Glomerular endothelial cell (primary cell): Measurements from ENCODE around the gene PTP4A2. TPM values are rescaled to one million over a fixed set of nuclear protein-coding genes. Genes with fewer than 3 reads are reported as not detected.
"Not testable (repeated sequence)": the region's sequence is repeated elsewhere in the genome, so short reads cannot be mapped to it uniquely, and the experiment has no call there.

ENCODE experiments used
- DNase-seq: peaks from one replicate; pipeline ENCODE4 v3.0.0-alpha.2; 2011; ENCODE audit warnings: low read depth, low spot score; ENCODE audit errors: extremely low read depth
- total RNA-seq: library from RNA; depleted of rRNA; stranded (reverse); fragments of >200 nt; gene quantifications from 2 replicates; pipeline ENCODE4 v1.2.3, GENCODE V29; 2015

The PTP4A2 gene
- total RNA-seq, 1 donor from 2014 or later, result 141 TPM

DNA sequence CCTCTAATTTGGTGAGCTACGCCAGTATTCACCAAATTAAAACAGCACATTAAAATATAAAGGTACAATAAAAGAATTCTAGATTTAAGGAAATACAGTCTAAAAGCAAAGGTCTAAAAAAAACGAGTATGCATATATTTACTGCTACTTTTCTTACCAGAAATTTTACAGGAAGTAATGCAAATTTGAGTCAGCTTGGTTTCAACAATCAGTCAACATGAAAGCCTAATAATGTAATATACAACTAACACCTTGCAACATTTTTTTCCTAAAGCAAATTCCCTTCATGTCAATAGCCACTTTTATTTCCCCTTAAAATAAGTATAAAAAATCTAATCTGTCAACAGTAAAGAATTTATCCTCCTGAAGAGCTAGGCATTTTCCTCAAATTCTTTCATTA lies 11.9 kb downstream of the PTP4A2 start:
- no peak for DNase-seq

GRCh38 chr1:31925824-31926223 lies 12.3 kb downstream of the PTP4A2 start:
- not testable (repeated sequence) for DNase-seq

DNA sequence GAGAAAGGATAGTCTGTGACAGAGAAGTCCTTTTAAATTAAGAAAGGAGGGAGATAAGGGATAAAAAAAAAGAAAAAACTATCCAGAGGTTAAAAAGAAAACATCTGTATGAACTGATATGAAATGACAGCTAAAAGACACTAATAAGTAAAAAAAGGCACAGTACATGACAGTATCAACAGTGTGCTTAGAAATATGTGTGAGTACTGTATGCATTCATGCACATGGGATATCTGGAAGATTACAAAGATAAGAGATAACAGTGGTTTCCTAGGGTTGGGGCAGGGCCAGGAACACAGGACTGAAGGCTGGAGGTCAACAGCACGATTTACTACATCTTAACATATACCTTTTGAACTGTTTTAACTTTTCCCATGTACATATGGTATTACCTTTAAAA lies 13.3 kb downstream of the PTP4A2 start:
- no peak for DNase-seq

- DNase-seq, result no peak
Measured at GRCh38 chr1:31923901-31924535, 14.2 kb downstream of the PTP4A2 start.

- DNase-seq, result no peak
Measured at GRCh38 chr1:31920956-31921355, 17.2 kb downstream of the PTP4A2 start.

- DNase-seq, result no peak
Measured at GRCh38 chr1:31919591-31919990, 18.6 kb downstream of the PTP4A2 start.

DNA sequence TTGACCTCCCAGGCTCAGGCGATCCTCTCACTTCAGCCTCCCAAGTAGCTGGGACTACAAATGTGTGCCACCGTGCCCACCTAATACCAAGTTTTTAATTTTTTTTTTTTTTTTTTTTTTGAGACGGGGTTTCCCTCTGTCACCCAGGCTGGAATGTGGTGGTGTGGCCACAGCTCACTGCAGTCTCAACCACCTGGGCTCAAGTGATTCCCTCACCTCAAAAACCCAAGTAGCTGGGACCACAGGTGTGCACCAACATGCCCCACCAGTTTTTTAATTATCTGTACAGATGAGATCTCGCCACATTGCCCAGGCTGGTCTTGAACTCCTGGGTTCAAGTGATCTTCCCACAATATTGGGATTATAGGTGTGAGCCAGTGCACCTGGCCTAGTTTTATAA lies 22.7 kb downstream of the PTP4A2 start:
- DNase-seq, result no peak

GRCh38 chr1:31913968-31914367 lies 24.2 kb downstream of the PTP4A2 start:
- DNase-seq, result no peak

- no peak for DNase-seq
Measured at GRCh38 chr1:31912839-31913239, 25.3 kb downstream of the PTP4A2 start.

DNA sequence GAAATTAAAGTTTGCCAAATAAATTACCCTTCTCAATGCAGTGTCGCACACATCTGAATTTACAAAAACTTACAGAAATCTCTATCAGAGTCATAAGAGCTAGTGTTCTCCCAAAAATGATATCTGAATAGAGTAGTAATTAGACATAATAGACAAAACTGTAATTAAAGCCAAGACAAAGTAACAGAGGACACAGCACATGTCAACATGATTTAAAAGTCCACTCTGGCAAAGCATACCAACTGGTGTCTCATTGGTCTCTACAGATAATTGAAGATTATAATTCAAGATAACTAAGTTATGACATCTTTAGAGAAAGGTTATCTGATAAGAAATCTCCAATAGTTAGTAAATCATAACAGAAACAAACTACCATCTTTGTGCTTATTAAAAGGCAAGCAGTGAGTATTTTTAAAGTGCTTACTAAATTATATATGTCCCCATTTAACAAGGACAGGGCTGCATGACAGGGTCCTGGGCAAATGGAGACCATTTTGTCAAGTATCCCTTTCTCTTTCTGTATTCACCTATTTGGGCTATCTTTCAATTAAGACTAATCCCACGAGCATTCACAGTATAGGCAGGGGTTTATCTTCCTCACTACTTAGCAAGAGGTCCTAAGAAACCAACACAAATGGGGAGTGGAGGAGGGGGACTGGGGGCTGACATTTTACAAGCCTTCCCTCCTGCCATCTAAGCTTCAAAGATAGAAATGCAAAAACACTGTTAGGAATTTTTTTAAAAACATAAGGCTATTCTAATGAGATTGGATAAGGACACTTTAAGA lies 26.0 kb downstream of the PTP4A2 start:
- no peak for DNase-seq

DNA sequence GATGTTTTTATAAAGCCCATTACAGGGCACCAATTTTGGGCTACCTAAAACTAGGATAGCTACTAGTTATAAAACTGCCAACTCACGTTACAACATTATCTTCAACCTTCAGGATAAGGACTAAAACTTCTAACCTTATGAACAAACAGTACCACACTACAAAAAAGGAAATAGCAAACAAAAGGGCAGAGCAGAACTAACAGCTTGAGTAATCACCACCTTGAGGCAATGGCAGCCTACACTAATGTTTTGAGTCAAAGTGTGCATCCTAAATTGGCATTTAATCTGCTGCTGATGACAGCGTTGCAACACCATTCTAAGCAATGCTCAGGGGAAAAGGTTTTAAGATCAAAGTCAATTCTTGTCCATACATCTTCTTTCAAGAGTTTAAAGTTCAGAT lies 27.2 kb downstream of the PTP4A2 start:
- no peak for DNase-seq

GRCh38 chr1:31909691-31910090 lies 28.5 kb downstream of the PTP4A2 start:
- DNase-seq, result no peak

DNA sequence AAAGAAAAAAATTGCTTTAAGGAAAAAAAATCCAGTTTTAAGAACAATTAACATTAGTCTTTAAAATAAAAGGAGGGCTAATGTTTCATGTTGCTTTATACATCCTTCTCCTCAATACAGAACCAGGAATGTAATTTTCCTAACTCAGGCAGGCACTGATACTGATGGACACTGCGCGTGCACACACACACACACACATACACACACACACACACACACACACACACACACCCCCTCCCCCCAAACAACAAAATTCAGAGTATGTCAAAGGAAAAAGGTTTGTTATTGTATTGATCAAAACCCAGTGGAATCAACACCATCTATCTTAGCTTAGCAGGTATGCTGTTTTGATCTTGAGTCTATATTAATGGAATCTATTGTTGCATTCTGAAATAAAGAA lies 31.6 kb downstream of the PTP4A2 start:
- DNase-seq, result no peak

GRCh38 chr1:31905681-31906080 lies 32.5 kb downstream of the PTP4A2 start:
- DNase-seq, result no peak

GRCh38 chr1:31905093-31905509 lies 33.1 kb downstream of the PTP4A2 start:
- no peak for DNase-seq

DNA sequence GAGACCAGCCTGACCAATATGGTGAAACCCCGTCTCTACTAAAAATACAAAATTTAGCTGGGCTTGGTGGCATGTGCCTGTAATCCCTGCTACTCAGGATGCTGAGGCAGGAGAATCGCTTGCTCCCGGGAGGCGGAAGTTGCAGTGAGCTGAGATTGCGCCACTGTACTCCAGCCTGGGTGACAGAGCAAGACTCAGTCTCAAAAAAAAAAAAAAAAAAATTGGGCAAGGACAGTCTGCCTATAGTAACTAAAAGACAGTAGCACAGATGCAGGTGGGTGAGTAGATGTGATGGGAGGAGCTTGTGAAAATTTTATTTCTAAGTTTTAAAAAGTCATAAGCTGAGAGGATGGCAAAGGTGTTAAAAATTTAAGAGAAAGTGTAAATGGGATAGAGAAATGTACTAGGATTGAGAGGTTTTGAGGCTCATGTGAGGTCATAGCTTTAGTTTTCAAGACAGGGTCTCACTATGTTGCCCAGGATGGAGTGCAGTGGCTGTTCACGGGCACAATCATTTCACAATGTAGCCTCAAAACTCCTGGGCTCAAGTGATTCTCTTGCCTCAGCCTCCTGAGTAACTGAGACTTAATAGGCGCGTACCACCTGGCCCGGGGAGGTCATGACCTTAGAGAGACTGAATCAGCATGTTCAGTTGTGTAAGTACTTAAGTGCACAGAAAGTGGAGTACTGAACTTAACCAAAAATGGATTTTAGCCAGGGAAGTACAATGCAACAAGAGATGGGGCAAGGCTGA lies 33.7 kb downstream of the PTP4A2 start:
- no peak for DNase-seq

GRCh38 chr1:31902510-31902860 lies 35.7 kb downstream of the PTP4A2 start:
- no peak for DNase-seq

GRCh38 chr1:31901838-31902509 lies 36.2 kb downstream of the PTP4A2 start:
- no peak for DNase-seq

DNA sequence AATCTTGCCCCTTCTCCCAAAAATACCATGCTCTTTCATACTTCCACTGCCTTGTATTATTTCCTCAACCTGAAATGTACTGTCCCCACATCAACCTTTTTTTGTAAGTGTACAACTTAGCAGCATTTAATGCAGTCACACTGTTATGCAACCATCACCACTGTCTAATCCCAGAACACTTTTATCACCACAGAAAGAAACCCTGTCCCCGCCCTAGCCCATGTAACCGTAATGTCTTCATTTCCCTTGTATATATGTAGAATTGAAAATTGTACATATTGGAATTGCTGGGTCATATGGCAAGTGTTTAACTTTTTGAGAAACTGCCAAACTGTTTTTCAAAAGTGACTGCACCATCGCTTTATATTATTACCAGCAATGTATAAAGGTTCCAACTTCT lies 37.4 kb downstream of the PTP4A2 start:
- no peak for DNase-seq

DNA sequence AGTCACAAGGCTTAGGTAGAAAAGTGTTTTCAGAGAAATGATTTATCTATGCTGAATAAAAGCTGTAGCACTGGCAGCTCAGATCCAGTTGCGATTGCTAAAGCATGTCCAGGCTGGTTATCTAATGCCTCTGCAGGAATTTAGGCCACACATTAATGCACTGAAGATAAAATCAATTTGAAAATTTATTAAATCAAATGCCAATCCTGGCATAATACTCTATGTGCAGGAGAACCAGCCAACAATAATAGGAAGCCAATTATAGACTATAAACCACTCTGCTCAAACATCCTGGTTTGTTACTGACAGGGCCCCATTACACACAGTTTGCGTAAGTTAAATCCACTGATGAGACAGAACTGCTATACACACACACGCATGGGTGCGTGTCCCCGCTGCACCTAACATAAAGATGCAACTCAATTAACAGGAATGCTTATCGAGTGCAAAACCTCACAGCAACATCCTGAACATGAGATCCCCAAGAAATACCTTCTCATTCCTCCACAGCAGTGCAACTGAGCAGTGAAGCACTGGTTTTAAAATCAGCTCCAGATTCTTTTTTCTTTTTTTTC lies 40.6 kb downstream of the PTP4A2 start:
- DNase-seq, result no peak
